ENCODE results near the gene ANKS4B.

ANKS4B gene

GRCh38 chr16:21214086-21214485, 19.4 kb upstream of the ANKS4B start:
- in situ Hi-C loops (cut with HindIII; ENCODE audit: low sequenced_read_pairs) = no loop called here
- no peak for DNase-seq (ENCODE audit: low read depth, low spot score)
- H3K4me3 ChIP-seq (ENCODE audit: low read depth, low read length) = no peak overlapping the region
- no peak for TF ChIP-seq CTCF (IDR thresholded peaks at IDR 0.05; ENCODE audit: low read depth, low read length)

GRCh38 chr16:21217121-21217520, 16.4 kb upstream of the ANKS4B start:
- in situ Hi-C loops (cut with HindIII; ENCODE audit: low sequenced_read_pairs) = no loop called here
- DNase-seq (ENCODE audit: low read depth, low spot score) = no peak
- H3K4me3 ChIP-seq (ENCODE audit: low read depth, low read length) = no peak overlapping the region
- no peak for TF ChIP-seq CTCF (IDR thresholded peaks at IDR 0.05; ENCODE audit: low read depth, low read length)

GRCh38 chr16:21218153-21218552, 15.3 kb upstream of the ANKS4B start:
- no peak for TF ChIP-seq CTCF (IDR thresholded peaks at IDR 0.05; ENCODE audit: low read depth, low read length)
- DNase-seq (ENCODE audit: low read depth, low spot score) = no peak

GRCh38 chr16:21219551-21219950, 13.9 kb upstream of the ANKS4B start:
- DNase-seq (ENCODE audit: low read depth, low spot score) = no peak
- no peak for TF ChIP-seq CTCF (IDR thresholded peaks at IDR 0.05; ENCODE audit: low read depth, low read length)
- in situ Hi-C loops (cut with HindIII; ENCODE audit: low sequenced_read_pairs) = no loop called here
- no peak overlapping the region for H3K4me3 ChIP-seq (ENCODE audit: low read depth, low read length)

More at GRCh38 chr16:21218153-21218552, 15.3 kb upstream of the ANKS4B start:
- in situ Hi-C loops (cut with HindIII; ENCODE audit: low sequenced_read_pairs) = no loop called here
- no peak overlapping the region for H3K4me3 ChIP-seq (ENCODE audit: low read depth, low read length)

GRCh38 chr16:21222495-21223337, 10.8 kb upstream of the ANKS4B start:
- H3K4me3 ChIP-seq (ENCODE audit: low read depth, low read length) = no peak overlapping the region
- in situ Hi-C loops (cut with HindIII; ENCODE audit: low sequenced_read_pairs) = no loop called here
- no peak for TF ChIP-seq CTCF (IDR thresholded peaks at IDR 0.05; ENCODE audit: low read depth, low read length)
- no peak for DNase-seq (ENCODE audit: low read depth, low spot score)

- no peak for DNase-seq (ENCODE audit: low read depth, low spot score)
- no peak for TF ChIP-seq CTCF (IDR thresholded peaks at IDR 0.05; ENCODE audit: low read depth, low read length)
- H3K4me3 ChIP-seq (ENCODE audit: low read depth, low read length) = no peak overlapping the region
- in situ Hi-C loops (cut with HindIII; ENCODE audit: low sequenced_read_pairs) = no loop called here
Measured at GRCh38 chr16:21223787-21224186, 9.7 kb upstream of the ANKS4B start.
